MM.1S (cell line): ENCODE data around the gene IL11.

ENCODE experiments used
- CTCF ChIP-seq: fragments of 300-600 bp; sonication (generic); IDR thresholded peaks from 2 replicates; pipeline ENCODE4 v1.5.1; 2016; ENCODE audit warnings: antibody characterized with exemption, low read length, mixed read lengths
- EZH2 ChIP-seq: fragments of 300-600 bp; sonication (generic); optimal IDR thresholded peaks from 2 replicates; pipeline ENCODE3; 2017; ENCODE audit warnings: low read depth, mild to moderate bottlenecking, antibody characterized with exemption, low read length, mixed read lengths
- EZH2phosphoT487 ChIP-seq: fragments of 300-600 bp; sonication (generic); IDR thresholded peaks from 2 replicates; pipeline ENCODE4 v1.6.1; 2018; ENCODE audit warnings: antibody characterized with exemption, low read length

- TF ChIP-seq CTCF = no peak
- no peak for TF ChIP-seq EZH2phosphoT487
- TF ChIP-seq EZH2 = no peak
Observed at GRCh38 chr19:55352549-55353145, 17.6 kb downstream of the IL11 start.
